SK-N-SH (cell line): ENCODE data around the gene PCYOX1L.

Experiments used
- CTCF ChIP-seq: fragments of 200-600 bp; sonication (generic); IDR thresholded peaks from 2 replicates; pipeline ENCODE4 v1.6.1; 2017; ENCODE audit warnings: antibody characterized with exemption, mild to moderate bottlenecking, moderate library complexity
- EP300 ChIP-seq, 2 experiments: IDR thresholded peaks; 2 replicates each; pipeline versions ENCODE4 v1.4.0 to v1.6.1; 2012; ENCODE audit warnings: borderline replicate concordance in 1 of 2, low read depth in 1 of 2, low read length in 1 of 2
- MXI1 ChIP-seq: IDR thresholded peaks from 2 replicates; pipeline ENCODE4 v1.6.1; 2012; ENCODE audit warnings: mild to moderate bottlenecking, low read depth, low read length, improper control_type of control experiment
- PBX3 ChIP-seq: IDR thresholded peaks from 2 replicates; pipeline ENCODE4; 2012
- RAD21 ChIP-seq: IDR thresholded peaks from 2 replicates; pipeline ENCODE4 v1.6.1; 2012; ENCODE audit warnings: mild to moderate bottlenecking, low read length
- RCOR1 ChIP-seq: fragments of 150-350 bp; IDR thresholded peaks from 2 replicates; pipeline ENCODE4 v1.6.1; 2017; ENCODE audit warnings: antibody characterized with exemption, low read length
- REST ChIP-seq: IDR thresholded peaks from 2 replicates; pipeline ENCODE4 v1.6.1; 2012; ENCODE audit warnings: mild to moderate bottlenecking, low read depth, low read length, moderate library complexity
- TAF1 ChIP-seq: IDR thresholded peaks from 2 replicates; pipeline ENCODE4 v1.6.1; 2012; ENCODE audit warnings: low read depth, mild to moderate bottlenecking, low read length, moderate library complexity, borderline replicate concordance
- TF ChIP-seq, protein P1 (sequence below): IDR thresholded peaks from 2 replicates; pipeline ENCODE4 v1.4.0; 2012; ENCODE audit warnings: low read depth

DNA sequence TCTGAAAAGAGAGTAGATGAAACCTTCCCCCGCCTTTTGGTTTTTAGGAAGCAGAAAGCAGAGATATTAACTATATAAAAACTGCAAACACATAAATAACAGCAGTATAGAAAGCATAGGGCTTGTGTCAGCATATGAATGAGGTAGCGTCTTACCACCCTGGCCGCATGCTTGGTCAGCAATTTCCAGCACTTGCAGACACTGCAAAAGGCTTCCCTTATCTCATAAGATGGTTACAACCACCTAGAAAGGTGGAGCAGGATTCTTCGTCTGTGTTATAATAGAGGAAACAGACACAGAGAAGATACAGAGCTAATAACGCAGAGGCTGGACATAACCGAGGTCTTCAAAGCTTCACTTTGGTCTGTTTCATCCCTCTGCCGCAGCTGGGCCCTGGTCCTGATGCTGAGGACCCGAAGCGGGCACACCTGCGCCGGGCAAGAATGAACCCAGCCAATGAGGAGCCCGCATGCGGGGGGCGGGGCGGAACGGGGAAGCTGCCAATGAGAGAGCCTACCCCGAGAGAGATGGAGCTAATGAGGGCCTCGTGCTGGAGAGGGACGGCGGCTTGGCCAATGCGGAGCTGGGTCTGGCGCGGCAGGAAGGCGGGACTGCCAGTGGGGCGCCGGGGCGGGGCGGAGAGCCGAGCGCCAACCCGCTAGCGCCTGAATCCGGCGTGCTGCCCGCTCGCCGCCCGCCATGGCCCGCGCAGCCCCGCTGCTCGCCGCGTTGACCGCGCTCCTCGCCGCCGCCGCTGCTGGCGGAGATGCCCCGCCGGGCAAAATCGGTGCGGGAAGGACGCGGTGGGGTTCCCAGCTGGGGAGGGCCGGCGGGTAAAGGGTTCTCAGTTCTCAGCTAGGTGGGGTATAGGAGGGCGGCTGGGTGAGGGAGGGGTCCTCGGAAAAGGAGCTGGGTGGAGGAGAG, at the start of gene PCYOX1L:
- TF ChIP-seq CTCF: no peak
- TF ChIP-seq, protein P1, sequence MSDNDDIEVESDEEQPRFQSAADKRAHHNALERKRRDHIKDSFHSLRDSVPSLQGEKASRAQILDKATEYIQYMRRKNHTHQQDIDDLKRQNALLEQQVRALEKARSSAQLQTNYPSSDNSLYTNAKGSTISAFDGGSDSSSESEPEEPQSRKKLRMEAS: no peak
- peak; percentile 88 for TF ChIP-seq MXI1
- no peak for TF ChIP-seq TAF1
- peak; percentile 98 for TF ChIP-seq PBX3
- no peak for TF ChIP-seq EP300 (IDR thresholded peaks at IDR 0.05; ENCODE audit: borderline replicate concordance in 1 of 2, low read depth in 1 of 2, low read length in 1 of 2)
- no peak for TF ChIP-seq RCOR1
- TF ChIP-seq REST: no peak
- TF ChIP-seq RAD21: no peak
